HG03521 (cell line): ENCODE measurements around the gene PCLAF.
"Not testable (repeated sequence)": the region's sequence is repeated elsewhere in the genome, so short reads cannot be mapped to it uniquely, and the experiment has no call there.

Experiments
- ATAC-seq: cut with Tn5 transposase; IDR thresholded peaks from one replicate; pipeline ENCODE4 v1.9.1; 2021; ENCODE audit warnings: mild to moderate bottlenecking, moderate library complexity; ENCODE audit not compliant: unreplicated experiment

Gene PCLAF

GRCh38 chr15:64369078-64369607 lies 12.1 kb downstream of the PCLAF start:
- ATAC-seq: no peak

GRCh38 chr15:64361259-64361658 lies 20.0 kb downstream of the PCLAF start:
- ATAC-seq: no peak

GRCh38 chr15:64356710-64357040 lies 24.6 kb downstream of the PCLAF start:
- no peak for ATAC-seq

GRCh38 chr15:64355944-64356709 lies 25.1 kb downstream of the PCLAF start, which contains the start of gene CSNK1G1:
CSNK1G1 (minus strand) TSS chr15:64356173; CDS start chr15:64300499, 55,674 bp downstream.
- peak; percentile 98 for ATAC-seq

GRCh38 chr15:64355348-64355943 lies 25.8 kb downstream of the PCLAF start:
- peak; percentile 14 for ATAC-seq

- ATAC-seq: no peak
These were observed 26.4 kb downstream of the PCLAF start for GRCh38 chr15:64354688-64355344.

GRCh38 chr15:64351265-64351664 lies 30.0 kb downstream of the PCLAF start:
- ATAC-seq: no peak

- ATAC-seq: no peak
These were observed 31.9 kb downstream of the PCLAF start for GRCh38 chr15:64349375-64349774.

GRCh38 chr15:64348455-64348854 lies 32.8 kb downstream of the PCLAF start:
- ATAC-seq: no peak

- not testable (repeated sequence) for ATAC-seq
These were observed 35.0 kb downstream of the PCLAF start for GRCh38 chr15:64346242-64346641.

GRCh38 chr15:64344651-64345294 lies 36.5 kb downstream of the PCLAF start:
- no peak for ATAC-seq

- no peak for ATAC-seq
These were observed 37.4 kb downstream of the PCLAF start for GRCh38 chr15:64343841-64344240.

GRCh38 chr15:64343222-64343621 lies 38.0 kb downstream of the PCLAF start:
- no peak for ATAC-seq

GRCh38 chr15:64341961-64342360 lies 39.3 kb downstream of the PCLAF start:
- ATAC-seq: no peak

- ATAC-seq: no peak
These were observed 40.9 kb downstream of the PCLAF start for GRCh38 chr15:64340355-64340754.

GRCh38 chr15:64337761-64338160 lies 43.5 kb downstream of the PCLAF start:
- ATAC-seq: no peak

- ATAC-seq: no peak
These were observed 47.0 kb downstream of the PCLAF start for GRCh38 chr15:64333986-64334929.

GRCh38 chr15:64333516-64333915 lies 47.7 kb downstream of the PCLAF start:
- no peak for ATAC-seq

GRCh38 chr15:64331668-64332067 lies 49.6 kb downstream of the PCLAF start:
- not testable (repeated sequence) for ATAC-seq

GRCh38 chr15:64326975-64327374 lies 54.3 kb downstream of the PCLAF start:
- ATAC-seq: not testable (repeated sequence)
